Mesendoderm (in vitro differentiated cells): ENCODE data around the gene APOM.

ENCODE experiments used
- DNase-seq: peaks from one replicate; pipeline ENCODE4 v3.0.0; 2013
- H2AK5ac ChIP-seq: 2 replicates; pipeline ENCODE4 v1.6.1; 2013; ENCODE audit warnings: low read length, inconsistent platforms
- H2BK120ac ChIP-seq: 2 replicates; pipeline ENCODE4 v1.6.1; 2013; ENCODE audit warnings: low read depth, mild to moderate bottlenecking, low read length, moderate library complexity, mixed read lengths
- H2BK15ac ChIP-seq: replicated peaks from 2 replicates; pipeline ENCODE4 v1.6.1; 2013; ENCODE audit warnings: low read depth, mild to moderate bottlenecking, moderate library complexity
- H2BK5ac ChIP-seq: 2 replicates; pipeline ENCODE4 v1.6.1; 2013; ENCODE audit warnings: low read length, inconsistent platforms
- H3K18ac ChIP-seq: 2 replicates; pipeline ENCODE4 v1.6.1; 2013; ENCODE audit warnings: mild to moderate bottlenecking, low read length, mixed read lengths
- H3K23ac ChIP-seq: one replicate; pipeline ENCODE4 v1.6.1; 2013; ENCODE audit warnings: low read length
- H3K27ac ChIP-seq: 2 replicates; pipeline ENCODE4 v1.5.1; 2013; ENCODE audit warnings: low read depth, mild to moderate bottlenecking, inconsistent platforms, low read length, moderate library complexity
- H3K27me3 ChIP-seq: 2 replicates; pipeline ENCODE4 v1.6.1; 2013; ENCODE audit warnings: low read length, control low read depth, mild to moderate bottlenecking, inconsistent platforms; ENCODE audit not compliant: insufficient read depth, poor library complexity
- H3K36me3 ChIP-seq: 2 replicates; pipeline ENCODE4 v1.6.1; 2013; ENCODE audit warnings: low read length, inconsistent platforms; ENCODE audit not compliant: control insufficient read depth, insufficient read depth
- H3K4ac ChIP-seq: one replicate; pipeline ENCODE4 v1.6.1; 2013; ENCODE audit warnings: low read depth, mild to moderate bottlenecking, low read length, moderate library complexity
- H3K4me1 ChIP-seq: 2 replicates; pipeline ENCODE4 v1.6.1; 2013; ENCODE audit warnings: low read depth, low read length, inconsistent platforms; ENCODE audit not compliant: control insufficient read depth
- H3K4me2 ChIP-seq: 2 replicates; pipeline ENCODE4 v1.6.1; 2013; ENCODE audit warnings: low read length
- H3K4me3 ChIP-seq: 2 replicates; pipeline ENCODE4 v1.5.1; 2013; ENCODE audit warnings: mild to moderate bottlenecking, low read length
- H3K56ac ChIP-seq: one replicate; pipeline ENCODE4 v1.6.1; 2013; ENCODE audit warnings: low read length
- H3K79me1 ChIP-seq: 2 replicates; pipeline ENCODE4 v1.6.1; 2013; ENCODE audit warnings: low read length, inconsistent platforms
- H3K79me2 ChIP-seq: 2 replicates; pipeline ENCODE4 v1.6.1; 2013; ENCODE audit warnings: mild to moderate bottlenecking, low read length; ENCODE audit not compliant: control insufficient read depth, insufficient read depth
- H3K9ac ChIP-seq: 2 replicates; pipeline ENCODE4 v1.6.1; 2013; ENCODE audit warnings: low read length, inconsistent platforms
- H4K5ac ChIP-seq: one replicate; pipeline ENCODE4 v1.6.1; 2013; ENCODE audit warnings: low read length
- H4K8ac ChIP-seq: one replicate; pipeline ENCODE4 v1.6.1; 2013; ENCODE audit warnings: low read depth, mild to moderate bottlenecking, control low read depth, low read length, moderate library complexity
- WGBS: extraction: QIAGEN DNeasy Blood & Tissue Kit; methylation state at CpG from one replicate; pipeline ENCODE4 v1.1.7; 2013; ENCODE audit warnings: low lambda C conversion rate, missing lambda C conversion rate; ENCODE audit not compliant: insufficient coverage; ENCODE audit errors: extremely low coverage; 5-methylcytosine and 5-hydroxymethylcytosine counted together

The APOM gene

GRCh38 chr6:31700740-31701401, 45.2 kb downstream of the APOM start:
- Histone ChIP-seq H2AK5ac (no peak overlapping the region), H2BK120ac (no peak overlapping the region), H3K56ac (peak overlapping the region; percentile 65), H4K8ac (no peak overlapping the region), H3K23ac (no peak overlapping the region), H2BK5ac (no peak overlapping the region), H3K4me1 (peaks cover 7% of the 10 kb centered on the region), H3K4me3 (no peak overlapping the region), H4K5ac (no peak overlapping the region), H3K18ac (no peak overlapping the region), H3K79me1 (peaks cover 17% of the 10 kb centered on the region), H3K4ac (no peak overlapping the region), H2BK15ac (no peak overlapping the region), H3K9ac (peak overlapping the region; percentile 19), H3K79me2 (peaks cover 17% of the 10 kb centered on the region), H3K36me3 (peaks cover 6% of the 10 kb centered on the region), H3K4me2 (no peak overlapping the region), H3K27me3 (no peaks in the 10 kb centered on the region), H3K27ac (no peak overlapping the region)
- WGBS = no CpG with 5 or more reads among the region's 5 CpGs
- no peak for DNase-seq

GRCh38 chr6:31701666-31702404, 46.1 kb downstream of the APOM start:
- Histone ChIP-seq H2BK15ac (no peak overlapping the region), H3K79me2 (peaks cover 17% of the 10 kb centered on the region), H3K4me3 (peak overlapping the region; percentile 99), H4K5ac (no peak overlapping the region), H3K4me1 (peaks cover 7% of the 10 kb centered on the region), H4K8ac (no peak overlapping the region), H3K4me2 (peak overlapping the region; percentile 99), H3K27me3 (no peaks in the 10 kb centered on the region), H3K27ac (peak overlapping the region; percentile 55), H2AK5ac (peak overlapping the region; percentile 95), H3K79me1 (peaks cover 17% of the 10 kb centered on the region), H3K56ac (peak overlapping the region; percentile 95), H3K23ac (peak overlapping the region; percentile 81), H3K18ac (peak overlapping the region; percentile 8), H3K36me3 (peaks cover 3% of the 10 kb centered on the region), H3K9ac (peak overlapping the region; percentile 95), H3K4ac (no peak overlapping the region), H2BK120ac (no peak overlapping the region), H2BK5ac (peak overlapping the region; percentile 86)
- WGBS = no CpG with 5 or more reads among the region's 7 CpGs
- DNase-seq = no peak

- Histone ChIP-seq H3K9ac (peak overlapping the region; percentile 95), H4K8ac (no peak overlapping the region), H3K4me1 (peaks cover 7% of the 10 kb centered on the region), H3K56ac (peak overlapping the region; percentile 95), H3K27me3 (no peaks in the 10 kb centered on the region), H2AK5ac (peak overlapping the region; percentile 95), H2BK5ac (peak overlapping the region; percentile 86), H3K27ac (peak overlapping the region; percentile 95), H3K79me2 (peaks cover 17% of the 10 kb centered on the region), H2BK15ac (no peak overlapping the region), H3K4ac (peak overlapping the region; percentile 92), H3K23ac (peak overlapping the region; percentile 81), H4K5ac (no peak overlapping the region), H3K4me2 (peak overlapping the region; percentile 99), H3K79me1 (peaks cover 17% of the 10 kb centered on the region), H3K18ac (peak overlapping the region; percentile 97), H2BK120ac (no peak overlapping the region), H3K36me3 (peaks cover 3% of the 10 kb centered on the region), H3K4me3 (peak overlapping the region; percentile 99)
- DNase-seq = peak; percentile 76
- no CpG with 5 or more reads among the region's 10 CpGs for WGBS
These were observed 46.7 kb downstream of the APOM start for GRCh38 chr6:31702405-31702818.

- Histone ChIP-seq H3K4ac (peak within 1 kb of the TSS; percentile 92), H3K9ac (peak within 1 kb of the TSS; percentile 95), H2BK5ac (peak within 1 kb of the TSS; percentile 86), H3K23ac (peak within 1 kb of the TSS; percentile 81), H2BK15ac (no peak within 1 kb of the TSS), H4K8ac (no peak within 1 kb of the TSS), H3K79me2 (peaks cover 14% of the 10 kb centered on the region), H3K18ac (peak within 1 kb of the TSS; percentile 97), H3K56ac (peak within 1 kb of the TSS; percentile 95), H3K4me3 (peak within 1 kb of the TSS; percentile 99), H4K5ac (no peak within 1 kb of the TSS), H3K27me3 (no peaks in the 10 kb centered on the region), H3K36me3 (no peaks in the 10 kb centered on the region), H3K27ac (peak within 1 kb of the TSS; percentile 95), H3K4me1 (peaks cover 7% of the 10 kb centered on the region), H3K4me2 (peak within 1 kb of the TSS; percentile 99), H2BK120ac (peak within 1 kb of the TSS; percentile 77), H3K79me1 (peaks cover 14% of the 10 kb centered on the region), H2AK5ac (peak within 1 kb of the TSS; percentile 95)
- peak; percentile 99 for DNase-seq
- WGBS = no CpG with 5 or more reads among the region's 54 CpGs
These were observed 47.4 kb downstream of the APOM start, which contains the start of gene ABHD16A for GRCh38 chr6:31702819-31703716. Gene ABHD16A (minus strand): TSS chr6:31703324. CDS start chr6:31703281, 43 bp downstream.

- no peak overlapping the region for H2BK5ac ChIP-seq
- peaks cover 12% of the 10 kb centered on the region for H3K79me2 ChIP-seq
- no peak overlapping the region for H3K56ac ChIP-seq
- no peak overlapping the region for H4K8ac ChIP-seq
- no peaks in the 10 kb centered on the region for H3K36me3 ChIP-seq
- H3K23ac ChIP-seq = no peak overlapping the region
- no peak for DNase-seq
- H3K4me2 ChIP-seq = no peak overlapping the region
- no peak overlapping the region for H2BK120ac ChIP-seq
- H2AK5ac ChIP-seq = no peak overlapping the region
- H3K18ac ChIP-seq = no peak overlapping the region
- H3K9ac ChIP-seq = no peak overlapping the region
- H4K5ac ChIP-seq = no peak overlapping the region
- peaks cover 10% of the 10 kb centered on the region for H3K4me1 ChIP-seq
- no CpG with 5 or more reads among the region's 6 CpGs for WGBS
- no peak overlapping the region for H3K27ac ChIP-seq
- no peak overlapping the region for H3K4me3 ChIP-seq
- H3K79me1 ChIP-seq = peaks cover 11% of the 10 kb centered on the region
- no peak overlapping the region for H2BK15ac ChIP-seq
- no peaks in the 10 kb centered on the region for H3K27me3 ChIP-seq
- no peak overlapping the region for H3K4ac ChIP-seq
These were observed 50.2 kb downstream of the APOM start for GRCh38 chr6:31705931-31706330.
